HepG2 (cell line): ENCODE measurements around the gene RGS14. TPM values are rescaled to one million over a fixed set of nuclear protein-coding genes. Genes with fewer than 3 reads are reported as not detected.

Source experiments
- ARHGAP35 ChIP-seq: sonication (generic); formaldehyde crosslinking; IDR thresholded peaks from 2 replicates; pipeline ENCODE4 v1.9.0; 2022; ENCODE audit warnings: mild to moderate bottlenecking, inconsistent platforms, moderate library complexity, missing genetic modification reagents, borderline replicate concordance
- ARID3A ChIP-seq: IDR thresholded peaks from 2 replicates; pipeline ENCODE4 v1.6.1; 2012; ENCODE audit warnings: low read depth, low read length, improper control_type of control experiment
- DNMT3B ChIP-seq: conservative IDR thresholded peaks from 2 replicates; pipeline ENCODE4 v1.6.1; 2016; ENCODE audit warnings: missing biosample characterization, control low read depth
- GATAD2A ChIP-seq: IDR thresholded peaks from 2 replicates; pipeline ENCODE4 v1.6.1; 2016
- PATZ1 ChIP-seq: sonication (generic); formaldehyde crosslinking; IDR thresholded peaks from 2 replicates; pipeline ENCODE4 v1.4.0; 2020; ENCODE audit warnings: missing genetic modification reagents
- PAXIP1 ChIP-seq: sonication (generic); formaldehyde crosslinking; conservative IDR thresholded peaks from 2 replicates; pipeline ENCODE4 v1.4.0; 2020; ENCODE audit warnings: mild to moderate bottlenecking, missing genetic modification reagents, moderate library complexity
- SRSF9 ChIP-seq: fragments of 200-400 bp; formaldehyde crosslinking; IDR thresholded peaks from 2 replicates; pipeline ENCODE4 v1.6.1; 2018; ENCODE audit warnings: borderline replicate concordance, mild to moderate bottlenecking, low read depth, low read length; ENCODE audit not compliant: insufficient read depth, poor library complexity, severe bottlenecking
- THAP11 ChIP-seq: IDR thresholded peaks from 2 replicates; pipeline ENCODE4 v1.6.1; 2016; ENCODE audit warnings: missing biosample characterization, missing genetic modification reagents
- TSC22D2 ChIP-seq: sonication (generic); formaldehyde crosslinking; IDR thresholded peaks from 2 replicates; pipeline ENCODE4 v1.5.1; 2020; ENCODE audit warnings: missing genetic modification reagents, mild to moderate bottlenecking, borderline replicate concordance
- ZFY ChIP-seq: sonication (generic); formaldehyde crosslinking; IDR thresholded peaks from 2 replicates; pipeline ENCODE4 v1.4.0; 2020; ENCODE audit warnings: missing genetic modification reagents
- ZNF619 ChIP-seq: sonication (generic); formaldehyde crosslinking; IDR thresholded peaks from 2 replicates; pipeline ENCODE4 v1.4.0; 2020; ENCODE audit warnings: mild to moderate bottlenecking, missing genetic modification reagents
- ZSCAN22 ChIP-seq: sonication (generic); formaldehyde crosslinking; IDR thresholded peaks from 2 replicates; pipeline ENCODE4 v1.4.0; 2020; ENCODE audit warnings: mild to moderate bottlenecking, missing genetic modification reagents
- polyA plus RNA-seq, 8 experiments: library from polyadenylated mRNA; depleted of rRNA in 3 of 8; stranded (reverse) in 7 of 8; unstranded in 1 of 8; fragments of >200 nt; fragmentation: Illumina TruSeq in 4 of 8; extraction: Trizol in 4 of 8; gene quantifications; 2 replicates each; pipeline versions ENCODE4 v1.2.1 to v1.2.3, GENCODE V29; 2011 to 2016; ENCODE audit warnings: low read depth in 4 of 8, missing spikeins in 1 of 8, mixed read lengths in 1 of 8; ENCODE audit not compliant: insufficient read depth in 1 of 8
- total RNA-seq, 5 experiments: library from RNA; depleted of rRNA; stranded (reverse); fragments of >200 nt; fragmentation: Illumina TruSeq; extraction: Trizol; gene quantifications; 2 replicates each; pipeline ENCODE4 v1.2.3, GENCODE V29; 2016; ENCODE audit warnings: low read depth in 1 of 5
- TF ChIP-seq, protein P1 (sequence below), 2 experiments: sonication (generic) in 1 of 2; formaldehyde crosslinking in 1 of 2; IDR thresholded peaks; 2 replicates each; pipeline versions ENCODE4 v1.4.0 to v1.6.1; 2016 to 2020; ENCODE audit warnings: borderline replicate concordance in 1 of 2, low read depth in 1 of 2, mild to moderate bottlenecking in 1 of 2, missing genetic modification reagents in 1 of 2
- TF ChIP-seq, protein P2 (sequence below): sonication (generic); formaldehyde crosslinking; IDR thresholded peaks from 2 replicates; pipeline ENCODE4 v1.5.0; 2020; ENCODE audit warnings: missing genetic modification reagents

RGS14 gene
- total and polyA plus RNA-seq, 2 of the 13 experiments (the other 11 are each of a cell fraction or from before 2014, with no cell fraction given): 11.1 to 17.2 TPM

GRCh38 chr5:177354256-177354655 is 3.5 kb upstream of the RGS14 start (continued):
- TF ChIP-seq PAXIP1 (CRISPR knock-in tag): peak; percentile 56
- no peak for TF ChIP-seq TSC22D2 (CRISPR knock-in tag)
- no peak for TF ChIP-seq ARHGAP35 (CRISPR knock-in tag)
- peak; percentile 73; the same call in 1 of the 2 replicates for TF ChIP-seq DNMT3B
- TF ChIP-seq ZNF619 (CRISPR knock-in tag): no peak
- peak; percentile 61; the same call in 1 of the 2 replicates for TF ChIP-seq THAP11 (CRISPR knock-in tag)
- TF ChIP-seq GATAD2A (CRISPR knock-in tag): peak; percentile 66
- TF ChIP-seq, protein P1, sequence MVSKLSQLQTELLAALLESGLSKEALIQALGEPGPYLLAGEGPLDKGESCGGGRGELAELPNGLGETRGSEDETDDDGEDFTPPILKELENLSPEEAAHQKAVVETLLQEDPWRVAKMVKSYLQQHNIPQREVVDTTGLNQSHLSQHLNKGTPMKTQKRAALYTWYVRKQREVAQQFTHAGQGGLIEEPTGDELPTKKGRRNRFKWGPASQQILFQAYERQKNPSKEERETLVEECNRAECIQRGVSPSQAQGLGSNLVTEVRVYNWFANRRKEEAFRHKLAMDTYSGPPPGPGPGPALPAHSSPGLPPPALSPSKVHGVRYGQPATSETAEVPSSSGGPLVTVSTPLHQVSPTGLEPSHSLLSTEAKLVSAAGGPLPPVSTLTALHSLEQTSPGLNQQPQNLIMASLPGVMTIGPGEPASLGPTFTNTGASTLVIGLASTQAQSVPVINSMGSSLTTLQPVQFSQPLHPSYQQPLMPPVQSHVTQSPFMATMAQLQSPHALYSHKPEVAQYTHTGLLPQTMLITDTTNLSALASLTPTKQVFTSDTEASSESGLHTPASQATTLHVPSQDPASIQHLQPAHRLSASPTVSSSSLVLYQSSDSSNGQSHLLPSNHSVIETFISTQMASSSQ (IDR thresholded peaks at IDR 0.05; ENCODE audit: low read depth): peak; percentile 69
- TF ChIP-seq, protein P1 (CRISPR knock-in tag; IDR thresholded peaks at IDR 0.05; ENCODE audit: borderline replicate concordance): peak; percentile 87; the same call in 1 of the 2 replicates
- TF ChIP-seq PATZ1 (CRISPR knock-in tag): peak; percentile 18; the same call in 1 of the 2 replicates
- TF ChIP-seq ZSCAN22 (CRISPR knock-in tag): no peak
- TF ChIP-seq, protein P2, sequence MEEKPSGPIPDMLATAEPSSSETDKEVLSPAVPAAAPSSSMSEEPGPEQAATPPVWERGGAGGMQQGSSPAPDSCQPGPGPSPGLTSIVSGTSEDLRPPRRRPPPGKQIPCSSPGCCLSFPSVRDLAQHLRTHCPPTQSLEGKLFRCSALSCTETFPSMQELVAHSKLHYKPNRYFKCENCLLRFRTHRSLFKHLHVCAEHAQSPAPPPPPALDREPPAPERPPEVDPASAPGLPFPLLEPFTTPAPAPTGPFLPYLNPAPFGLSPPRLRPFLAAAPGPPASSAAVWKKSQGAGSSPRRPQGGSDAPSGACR (CRISPR knock-in tag): no peak
- TF ChIP-seq ARID3A: peak; percentile 66
- no peak for TF ChIP-seq SRSF9
- no peak for TF ChIP-seq ZFY (CRISPR knock-in tag)
